K562 (cell line): ENCODE measurements around the gene ANKLE2. TPM values are rescaled to one million over a fixed set of nuclear protein-coding genes. Genes with fewer than 3 reads are reported as not detected.

Source experiments
- ATAC-seq: fragments of 200-7000 bp; cut with Tn5 transposase; 3 replicates; pipeline ENCODE4 v1.9.1; 2020; ENCODE audit warnings: moderate library complexity
- BruUV-seq: library from RNA; stranded (reverse); fragments of 400-500 nt; replicated peaks from 2 replicates; lab custom pipeline; 2021; lab: Mats Ljungman, UMichigan
- CTCF ChIA-PET: fragments of 300-600 bp; formaldehyde crosslinking; extraction: SDS; loops from one replicate; lab custom pipeline; 2021; ENCODE audit warnings: low intra/inter-chr PET ratio; lab: Yijun Ruan, JAX
- POLR2A ChIA-PET: fragments of 300-600, 350-650 bp; sonication (Branson Sonifier 250); formaldehyde crosslinking; extraction: SDS; loops from one replicate; lab custom pipeline; 2021; ENCODE audit warnings: antibody characterized with exemption, inconsistent platforms; lab: Yijun Ruan, JAX
- DNase-seq, 4 experiments: peaks; one replicate each; pipeline versions ENCODE4 v3.0.0 to v3.0.0-alpha.2; 2011 to 2018; ENCODE audit warnings: low spot score in 3 of 4, mixed read lengths in 3 of 4; ENCODE audit errors: extremely low read depth in 1 of 4
- FAIRE-seq: peaks from 2 replicates; lab custom pipeline; 2011; peaks lifted over from hg19 to GRCh38; lab: Jason Lieb, UNC
- H2AFZ ChIP-seq: 2 replicates; pipeline ENCODE4 v1.6.0; 2011; ENCODE audit warnings: low read depth, low read length, control low read depth, inconsistent platforms
- H3K27ac ChIP-seq: fragments of 200-600 bp; 3 replicates; pipeline ENCODE4 v1.8.0; 2011; ENCODE audit warnings: low read depth, mild to moderate bottlenecking, control low read depth, inconsistent platforms, low read length, moderate library complexity, mixed read lengths; ENCODE audit errors: extremely low read depth
- H3K27me3 ChIP-seq, 2 experiments: fragments of 300-600 bp in 1 of 2; 2 replicates in 1 of 2; 3 replicates in 1 of 2; pipeline versions ENCODE4 v1.6.0 to v1.8.0; 2011; ENCODE audit warnings: inconsistent platforms in 2 of 2, low read length in 2 of 2, mild to moderate bottlenecking in 1 of 2, mixed read lengths in 1 of 2, moderate library complexity in 1 of 2; ENCODE audit not compliant: control insufficient read depth in 2 of 2, insufficient read depth in 2 of 2
- H3K36me3 ChIP-seq: fragments of 300-600 bp; 3 replicates; pipeline ENCODE4 v1.8.0; 2011; ENCODE audit warnings: mild to moderate bottlenecking, low read length, inconsistent platforms; ENCODE audit not compliant: control insufficient read depth, insufficient read depth
- H3K4me1 ChIP-seq, 2 experiments: fragments of 200-600 bp in 1 of 2; replicated peaks in 1 of 2; 2 replicates in 1 of 2; 3 replicates in 1 of 2; pipeline versions ENCODE4 v1.5.1 to v1.8.0; 2011; ENCODE audit warnings: inconsistent platforms in 2 of 2, low read length in 2 of 2, mild to moderate bottlenecking in 1 of 2, mixed read lengths in 1 of 2, moderate library complexity in 1 of 2; ENCODE audit not compliant: control insufficient read depth in 2 of 2, insufficient read depth in 2 of 2
- H3K4me2 ChIP-seq: 2 replicates; pipeline ENCODE4 v1.6.1; 2011; ENCODE audit warnings: low read length, control low read depth, inconsistent platforms, mixed read lengths; ENCODE audit not compliant: insufficient read depth
- H3K4me3 ChIP-seq: fragments of 200-600 bp; sonication (generic), shearing (Covaris generic); 2 replicates; pipeline ENCODE4 v1.5.1; 2016; ENCODE audit warnings: control low read depth, inconsistent platforms
- H3K79me2 ChIP-seq: fragments of 200-600 bp; 3 replicates; pipeline ENCODE4 v1.8.0; 2011; ENCODE audit warnings: low read length, inconsistent platforms; ENCODE audit not compliant: control insufficient read depth, insufficient read depth
- H3K9ac ChIP-seq, 2 experiments: 2 replicates each; pipeline versions ENCODE4 v1.6.0 to v1.6.1; 2011; ENCODE audit warnings: low read depth in 2 of 2, low read length in 2 of 2, control low read depth in 1 of 2, inconsistent platforms in 1 of 2, mild to moderate bottlenecking in 1 of 2, mixed read lengths in 1 of 2; ENCODE audit not compliant: insufficient read depth in 1 of 2
- H3K9me1 ChIP-seq: one replicate; pipeline ENCODE4 v1.6.0; 2011; ENCODE audit warnings: inconsistent platforms, mild to moderate bottlenecking, low read length, moderate library complexity; ENCODE audit not compliant: control insufficient read depth, insufficient read depth
- H3K9me3 ChIP-seq: replicated peaks from 2 replicates; pipeline ENCODE4 v1.5.1; 2011; ENCODE audit warnings: low read depth, low read length, inconsistent platforms; ENCODE audit not compliant: control insufficient read depth, insufficient read depth
- H4K20me1 ChIP-seq: replicated peaks from 2 replicates; pipeline ENCODE4 v1.6.1; 2011; ENCODE audit warnings: low read length, inconsistent platforms, mixed read lengths; ENCODE audit not compliant: control insufficient read depth, insufficient read depth
- NFE2 ChIP-seq: IDR thresholded peaks from 2 replicates; pipeline ENCODE4 v1.6.1; 2014; ENCODE audit warnings: antibody characterized with exemption, low read depth
- THAP12 ChIP-seq: fragments of 250-450 bp; sonication (Bioruptor Pico); IDR thresholded peaks from 2 replicates; pipeline ENCODE4 v1.9.0; 2021; ENCODE audit warnings: mild to moderate bottlenecking, inconsistent platforms
- ZNF280B ChIP-seq: fragments of 250-450 bp; sonication (Bioruptor Pico); IDR thresholded peaks from 2 replicates; pipeline ENCODE4 v1.5.1; 2021; ENCODE audit warnings: mild to moderate bottlenecking
- WGBS: fragments of 100-300 bp; shearing (Covaris generic); methylation state at CpG from one replicate; pipeline ENCODE4 v1.1.6; 2016; ENCODE audit warnings: low coverage, mixed read lengths; ENCODE audit not compliant: insufficient coverage; ENCODE audit errors: missing lambda C conversion rate; 5-methylcytosine and 5-hydroxymethylcytosine counted together
- in situ Hi-C: fragments of 300-500 bp; cut with MboI; formaldehyde crosslinking; loops from 4 replicates; pipeline ENCODE4 v1.15.0; 2018; ENCODE audit warnings: inconsistent platforms, mixed read lengths
- intact Hi-C: fragments of 100-400 bp; cut with micrococcal nuclease; formaldehyde crosslinking; loops from 2 replicates; pipeline ENCODE4 v1.14.2; 2022
- polyA plus RNA-seq, 8 experiments: library from polyadenylated mRNA; depleted of rRNA in 4 of 8; stranded (reverse) in 5 of 8; unstranded in 3 of 8; fragments of >200 nt; fragmentation: Nextera tagmentation in 2 of 8; fragmentation: Illumina TruSeq in 1 of 8; extraction: Ambion mirVana in 2 of 8; extraction: Trizol in 1 of 8; gene quantifications; 2 replicates each; pipeline versions ENCODE4 v1.2.1 to v1.2.3, GENCODE V29; 2011 to 2014; ENCODE audit warnings: inconsistent platforms in 1 of 8, missing spikeins in 1 of 8
- total RNA-seq, 7 experiments: library from RNA; depleted of rRNA in 6 of 7; stranded (reverse); fragments of >200 nt in 6 of 7; fragmentation: Illumina TruSeq in 2 of 7; extraction: Trizol in 2 of 7; gene quantifications; 2 replicates each; pipeline versions ENCODE4 v1.2.1 to v1.2.3, GENCODE V29; 2011 to 2021; ENCODE audit warnings: low replicate concordance in 1 of 7
- TF ChIP-seq, protein P1 (sequence below): fragments of 450-650 bp; IDR thresholded peaks from 2 replicates; pipeline ENCODE4 v1.6.1; 2018; ENCODE audit warnings: mild to moderate bottlenecking, low read depth; ENCODE audit not compliant: partially characterized antibody

The ANKLE2 gene
- total and polyA plus RNA-seq, 9 of the 15 experiments (the other 6 are each of a cell fraction or from before 2014, with no cell fraction given): 3.2 to 57.7 (median 45.6) TPM

DNA sequence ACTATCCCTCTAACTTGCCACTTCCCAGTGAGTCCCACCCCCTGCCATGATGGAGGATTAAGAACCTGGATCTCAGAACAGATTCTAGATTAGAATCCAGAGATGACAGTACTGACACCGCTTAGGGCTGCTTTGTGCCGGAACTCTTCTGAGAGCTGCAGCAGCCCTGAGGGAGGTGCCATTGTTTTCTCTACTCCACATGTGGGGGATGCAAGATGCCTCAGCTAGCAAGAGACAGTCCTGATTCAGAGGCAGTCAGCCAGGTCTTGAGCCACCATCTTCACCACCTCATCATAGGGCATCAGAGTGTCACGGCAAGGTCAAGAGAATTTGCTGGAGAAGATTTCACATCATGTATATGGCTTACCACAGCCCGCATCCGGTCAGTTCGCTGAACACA is 54.4 kb downstream of the ANKLE2 start:
- Histone ChIP-seq H3K36me3 (peaks cover 33% of the 10 kb centered on the region; the same call in 2 of the 3 replicates), H3K27ac (no peak overlapping the region), H3K79me2 (peaks cover 25% of the 10 kb centered on the region), H4K20me1 (no peaks in the 10 kb centered on the region)
- in situ Hi-C loops: no loop called here
- no peak for TF ChIP-seq NFE2
- TF ChIP-seq, protein P1, sequence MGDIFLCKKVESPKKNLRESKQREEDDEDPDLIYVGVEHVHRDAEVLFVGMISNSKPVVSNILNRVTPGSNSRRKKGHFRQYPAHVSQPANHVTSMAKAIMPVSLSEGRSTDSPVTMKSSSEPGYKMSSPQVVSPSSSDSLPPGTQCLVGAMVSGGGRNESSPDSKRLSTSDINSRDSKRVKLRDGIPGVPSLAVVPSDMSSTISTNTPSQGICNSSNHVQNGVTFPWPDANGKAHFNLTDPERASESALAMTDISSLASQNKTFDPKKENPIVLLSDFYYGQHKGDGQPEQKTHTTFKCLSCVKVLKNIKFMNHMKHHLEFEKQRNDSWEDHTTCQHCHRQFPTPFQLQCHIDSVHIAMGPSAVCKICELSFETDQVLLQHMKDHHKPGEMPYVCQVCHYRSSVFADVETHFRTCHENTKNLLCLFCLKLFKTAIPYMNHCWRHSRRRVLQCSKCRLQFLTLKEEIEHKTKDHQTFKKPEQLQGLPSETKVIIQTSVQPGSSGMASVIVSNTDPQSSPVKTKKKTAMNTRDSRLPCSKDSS: no peak
- TF ChIP-seq ZNF280B (CRISPR knock-in tag): no peak
- no peak for TF ChIP-seq THAP12 (CRISPR knock-in tag)
- TF ChIP-seq, all 486 proteins: peak for 0
- CTCF ChIA-PET: no interaction called here
- no peak for ATAC-seq
- 84% methylated on average over 6 of the region's 6 CpGs for WGBS
- FAIRE-seq: no peak
- no TSS peak for BruUV-seq
- Histone ChIP-seq H3K4me3 (no peak overlapping the region), H3K4me1 (peaks cover 2 to 23% of the 10 kb centered on the region in 2 experiments; a peak in 4 of 5 replicates), H3K9me1 (no peaks in the 10 kb centered on the region), H3K9ac (no peak overlapping the region), H2AFZ (no peak overlapping the region), H3K27me3 (no peaks in the 10 kb centered on the region), H3K4me2 (no peak overlapping the region), H3K9me3 (no peaks in the 10 kb centered on the region)
- intact Hi-C loops: no loop called here
- DNase-seq: no peak
- POLR2A ChIA-PET: no interaction called here
